NCI-H748 (cell line): Measurements from ENCODE around the gene C1QTNF5.

ENCODE experiments used
- DNase-seq: peaks from one replicate; lab custom pipeline; 2025; ENCODE audit not compliant: unreplicated experiment; lab: John Stamatoyannopoulos, UW

C1QTNF5 gene

DNA sequence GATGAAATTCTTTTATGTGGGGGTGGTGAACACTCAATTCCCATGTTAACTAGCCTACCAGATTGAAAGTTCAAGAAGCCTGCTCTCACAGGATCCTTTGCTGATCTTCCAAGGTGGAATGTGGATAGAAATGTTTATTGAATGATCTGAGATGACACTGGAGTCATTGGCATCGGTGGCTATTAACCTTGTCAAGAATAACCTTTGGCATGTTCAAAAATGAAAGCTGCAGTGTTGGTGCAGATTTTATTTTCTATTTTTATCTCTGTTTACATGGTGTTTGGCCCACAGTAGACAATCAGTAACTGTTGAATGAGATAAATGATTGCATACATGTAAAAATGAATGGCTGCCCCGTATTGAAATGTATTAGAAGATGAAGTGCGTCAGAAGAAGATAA, 42.7 kb downstream of the C1QTNF5 start:
- no peak for DNase-seq

DNA sequence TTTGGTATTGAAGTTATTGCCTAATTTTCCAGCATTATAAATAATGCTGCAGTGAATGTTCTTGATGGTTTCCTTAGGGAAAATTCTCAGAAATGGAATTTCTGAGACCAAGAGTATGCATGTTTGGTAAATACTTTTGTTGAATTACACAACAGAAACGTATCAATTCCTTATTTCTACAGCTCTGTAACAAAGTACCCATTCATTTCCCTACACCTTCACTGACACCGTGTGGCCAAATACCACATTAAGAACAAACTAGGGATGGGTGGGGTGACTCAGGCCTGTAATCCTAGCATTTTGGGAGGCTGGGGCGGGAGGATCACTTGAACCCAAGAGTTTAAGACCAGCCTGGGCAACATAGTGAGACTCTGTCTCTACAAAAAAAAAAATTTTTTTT, 45.5 kb downstream of the C1QTNF5 start:
- no peak for DNase-seq

DNA sequence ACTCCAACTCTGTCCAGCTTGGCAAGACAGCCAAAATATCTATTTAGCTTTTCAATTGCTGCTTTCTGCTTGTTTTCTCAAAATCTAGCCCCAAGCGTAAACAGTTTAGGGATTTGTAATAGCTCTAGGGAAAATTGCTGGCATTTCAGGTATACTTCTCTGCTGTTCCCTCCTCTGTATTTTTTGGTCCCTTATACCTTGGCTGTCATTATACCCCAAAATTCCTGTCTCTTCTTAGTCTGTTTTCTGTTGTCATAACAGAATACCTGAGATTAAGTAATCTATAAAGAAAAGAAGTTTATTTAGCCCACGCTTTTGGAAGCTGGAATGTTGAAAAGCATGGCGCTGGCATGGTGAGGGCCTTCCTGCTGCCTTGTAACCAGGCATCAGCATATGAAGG, 47.2 kb downstream of the C1QTNF5 start:
- no peak for DNase-seq

DNA sequence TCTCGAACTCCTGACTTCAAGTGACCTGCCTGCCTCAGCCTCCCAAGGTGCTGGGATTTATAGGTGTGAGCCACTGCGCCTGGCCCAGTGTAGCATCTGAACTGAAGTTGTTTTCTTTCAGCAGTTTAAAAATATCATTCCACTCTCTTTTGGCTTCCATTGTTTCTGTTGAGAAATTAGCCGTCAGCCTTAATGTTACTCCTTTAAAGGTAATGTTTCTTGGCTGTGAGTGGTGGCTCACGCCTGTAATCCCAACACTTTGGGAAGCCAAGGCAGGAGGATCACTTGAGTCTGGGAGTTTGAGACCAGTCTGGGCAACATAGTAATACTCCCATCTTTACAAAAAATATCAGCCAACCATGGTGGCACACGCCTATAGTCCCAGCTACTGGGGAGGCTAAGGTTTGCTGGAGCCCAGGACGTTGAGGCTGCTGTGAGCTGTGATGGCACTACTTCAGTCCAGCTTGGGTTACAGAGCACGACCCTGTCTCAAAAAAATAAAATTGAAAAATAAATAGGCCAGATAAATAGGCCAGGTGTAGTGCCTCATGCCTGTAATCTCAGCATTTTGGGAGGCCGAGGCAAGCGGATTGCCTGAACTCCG, 49.7 kb downstream of the C1QTNF5 start:
- no peak for DNase-seq
